GM18507 (cell line): ENCODE data around the gene KANSL3.
"Not testable (repeated sequence)": the region's sequence is repeated elsewhere in the genome, so short reads cannot be mapped to it uniquely, and the experiment has no call there.

Experiments used
- DNase-seq: peaks from one replicate; pipeline ENCODE4 v3.0.0; 2011; ENCODE audit warnings: low read depth; ENCODE audit not compliant: insufficient read length; ENCODE audit errors: extremely low spot score
- FAIRE-seq: peaks from 2 replicates; lab custom pipeline; 2011; peaks lifted over from hg19 to GRCh38; lab: Jason Lieb, UNC

The KANSL3 gene

DNA sequence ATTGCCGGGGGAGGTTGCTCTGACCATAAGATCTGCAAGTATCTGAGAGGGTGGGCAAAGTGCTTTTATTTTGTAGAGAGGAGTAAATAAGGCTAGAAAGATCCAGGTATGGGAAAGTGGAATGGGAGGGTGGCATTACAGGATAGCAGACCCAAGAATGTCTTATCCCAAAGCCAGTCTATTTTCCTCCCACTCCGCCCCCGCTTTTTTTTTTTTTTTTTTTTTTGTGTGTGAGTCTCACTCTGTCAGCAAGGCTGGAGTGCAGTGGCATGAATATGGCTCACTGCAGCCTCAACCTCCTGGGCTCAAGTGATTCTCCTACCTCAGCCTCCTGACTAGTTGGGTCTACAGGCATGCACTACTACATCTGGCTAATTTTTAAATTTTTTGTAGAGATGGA lies 70.0 kb downstream of the KANSL3 start:
- FAIRE-seq = no peak

DNA sequence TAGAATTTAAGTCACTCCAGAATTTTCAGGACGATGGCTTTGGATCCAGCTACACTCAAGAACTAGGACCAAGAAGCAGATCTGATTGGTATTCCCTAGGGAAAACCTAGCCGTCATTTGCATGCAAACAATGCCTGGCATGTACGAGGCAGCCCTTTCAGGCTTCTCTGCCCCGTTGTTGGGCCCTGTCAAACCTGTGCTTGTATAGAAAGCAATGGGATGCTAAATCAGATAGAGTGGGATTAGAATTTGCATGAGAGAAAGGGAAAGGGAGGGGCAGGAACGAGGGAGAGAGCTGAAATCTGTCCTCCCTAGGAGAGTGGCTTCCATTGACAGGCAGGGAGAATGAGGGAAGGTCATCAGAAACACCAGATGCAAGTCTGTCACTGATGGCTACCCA lies 73.0 kb downstream of the KANSL3 start:
- FAIRE-seq = no peak
- DNase-seq = no peak

More for the DNA sequence above, 70.0 kb downstream of the KANSL3 start:
- no peak for DNase-seq

- no peak for DNase-seq
- FAIRE-seq = no peak
These were observed 73.5 kb downstream of the KANSL3 start for GRCh38 chr2:96564563-96564962.

GRCh38 chr2:96564026-96564425 lies 74.1 kb downstream of the KANSL3 start:
- DNase-seq = no peak
- FAIRE-seq = no peak

DNA sequence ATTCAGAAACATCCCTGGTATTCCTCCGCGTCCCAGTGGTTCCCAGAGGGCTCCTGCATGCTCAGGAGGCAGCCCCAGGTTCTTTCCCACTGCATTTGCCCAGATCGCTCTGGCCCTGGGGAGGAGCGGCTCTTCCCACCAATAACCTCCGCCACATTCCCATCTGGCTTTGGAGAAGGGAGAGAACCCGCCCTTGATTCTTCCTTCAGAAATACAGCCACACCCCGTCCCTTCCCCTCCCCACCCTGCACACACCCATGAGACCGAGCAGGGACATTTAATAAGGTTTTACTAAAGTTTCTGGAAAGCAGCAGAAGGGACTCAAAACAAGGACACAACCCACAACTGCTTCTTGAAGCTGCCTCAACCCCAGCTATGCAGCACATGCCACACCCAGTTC lies 79.6 kb downstream of the KANSL3 start:
- DNase-seq = no peak
- FAIRE-seq = no peak

- no peak for FAIRE-seq
- no peak for DNase-seq
These were observed 80.1 kb downstream of the KANSL3 start for GRCh38 chr2:96558061-96558460.

DNA sequence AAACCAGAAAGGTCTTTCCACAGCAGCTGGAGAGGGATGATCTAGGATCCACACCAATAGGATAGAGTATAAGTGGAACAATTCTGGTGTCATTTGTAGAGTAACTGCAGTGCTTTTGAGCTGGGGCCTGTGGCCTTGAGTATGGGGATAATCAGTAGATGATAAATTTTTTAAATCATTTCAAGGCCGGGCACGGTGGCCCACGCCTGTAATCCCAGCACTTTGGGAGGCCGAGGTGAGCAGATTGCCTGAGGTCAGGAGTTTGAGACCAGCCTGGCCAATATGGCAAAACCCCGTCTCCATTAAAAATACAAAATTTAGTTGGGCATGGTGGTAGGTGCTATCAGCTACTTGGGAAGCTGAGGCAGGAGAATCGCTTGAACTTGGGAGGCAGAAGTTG lies 80.7 kb downstream of the KANSL3 start:
- not testable (repeated sequence) for DNase-seq, FAIRE-seq

- FAIRE-seq (no peak), DNase-seq (no peak)
These were observed 81.4 kb downstream of the KANSL3 start for GRCh38 chr2:96556441-96557330.

DNA sequence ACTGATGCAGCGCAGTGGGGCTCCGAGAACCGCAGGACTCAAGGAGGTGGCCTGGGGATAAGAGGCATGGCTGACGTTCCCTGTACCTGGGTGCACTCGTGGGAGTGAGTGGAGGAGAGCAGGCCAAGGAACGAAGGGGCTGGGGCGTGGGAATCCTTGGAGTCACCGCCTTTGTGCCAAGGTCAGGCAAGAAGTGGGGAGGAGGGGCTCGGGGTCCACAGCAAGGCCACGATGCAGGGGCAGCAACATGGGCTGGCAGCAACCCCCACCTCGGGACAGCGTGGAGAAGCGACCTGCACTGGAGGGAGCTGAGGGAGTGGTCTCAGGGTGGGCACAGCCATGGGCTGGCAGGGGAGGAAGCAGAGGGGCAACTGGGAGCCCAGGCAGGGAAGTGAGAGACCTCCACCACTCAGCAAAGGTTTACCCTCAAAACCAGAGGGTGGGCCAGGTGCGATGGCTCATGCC lies 82.9 kb downstream of the KANSL3 start:
- FAIRE-seq (no peak), DNase-seq (no peak)

- peak; percentile 70 for DNase-seq
- FAIRE-seq = peak; percentile 80
These were observed 83.6 kb downstream of the KANSL3 start for GRCh38 chr2:96554293-96555145.

GRCh38 chr2:96553957-96554292 lies 84.2 kb downstream of the KANSL3 start:
- FAIRE-seq, DNase-seq: not testable (repeated sequence)

DNA sequence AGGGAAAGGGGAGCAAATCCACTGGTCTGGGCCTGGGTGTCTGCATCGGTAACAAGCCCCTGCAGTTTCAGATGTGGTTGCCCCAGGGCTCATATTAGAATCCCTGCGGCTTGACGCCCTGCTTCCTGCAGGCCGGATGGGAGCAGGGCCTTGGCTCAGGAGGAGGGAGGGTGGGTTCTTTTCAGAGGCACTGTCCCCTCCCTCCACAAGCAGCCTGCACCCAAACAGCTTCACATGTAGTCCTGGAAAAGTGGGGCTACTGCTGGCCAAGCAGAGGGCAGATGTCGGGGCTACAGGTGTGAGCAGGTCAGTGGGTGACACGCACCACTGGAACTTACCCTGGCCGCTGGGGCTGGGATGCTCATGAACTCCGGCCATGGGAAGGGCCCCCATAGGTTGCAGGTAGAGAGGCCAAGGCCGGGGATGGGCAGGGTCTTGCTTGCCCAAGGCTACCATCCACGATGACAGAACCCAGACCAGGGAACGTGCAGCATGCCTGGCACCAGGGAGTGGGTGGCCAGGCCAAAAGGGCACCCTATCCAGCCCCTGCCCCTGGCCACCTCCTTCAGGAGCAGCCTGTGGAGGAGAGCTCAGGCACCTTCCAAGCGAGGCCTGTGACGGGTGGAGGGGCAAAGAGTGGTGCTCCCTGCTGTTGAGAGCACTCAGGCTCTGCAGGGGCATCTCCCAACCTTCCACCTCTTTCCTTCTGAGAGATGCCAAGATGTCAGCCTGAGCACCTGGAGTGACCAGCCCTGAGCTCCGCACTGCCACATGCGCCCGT lies 84.7 kb downstream of the KANSL3 start:
- no peak for DNase-seq

DNA sequence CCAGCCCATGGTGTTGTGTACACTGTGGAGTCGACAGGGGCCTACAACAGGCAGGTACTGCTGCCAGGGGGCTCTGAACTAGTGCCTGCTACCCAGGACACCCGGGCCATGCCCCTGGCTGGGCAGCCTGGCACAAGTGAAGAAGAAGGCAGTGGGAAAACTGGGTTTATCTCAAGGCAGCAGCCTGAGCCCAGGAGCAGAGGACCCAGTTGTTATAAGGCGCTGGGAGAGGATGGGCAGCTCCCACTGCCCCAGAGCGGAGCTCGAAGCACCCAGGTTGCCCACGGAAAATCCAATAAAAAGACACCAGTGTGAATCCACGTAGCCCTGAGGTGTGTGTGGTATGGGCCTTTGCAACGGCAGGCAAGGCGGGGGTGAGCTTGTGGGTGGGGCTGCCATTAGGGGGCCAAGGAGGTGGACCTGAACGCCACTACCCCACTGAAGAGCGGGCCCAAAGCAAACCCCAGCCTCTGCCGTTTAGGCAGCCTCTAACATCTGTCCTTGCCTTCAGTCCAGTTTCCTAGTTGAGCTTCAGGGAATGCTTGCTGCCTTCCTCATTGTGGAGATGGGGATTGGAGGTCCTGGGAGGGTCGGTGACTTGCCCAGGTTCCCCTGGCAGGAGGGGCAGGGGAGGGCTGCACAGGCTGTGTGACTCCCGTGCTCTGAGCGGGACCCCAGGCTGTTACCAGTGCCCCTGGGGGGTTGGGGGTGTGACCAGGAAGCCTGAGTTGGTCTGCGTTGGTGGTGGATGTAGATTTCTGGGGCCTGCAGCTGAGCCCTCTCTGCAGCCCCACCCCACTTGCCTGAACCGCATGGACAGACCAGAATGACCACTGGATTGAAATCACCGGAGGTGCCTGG lies 85.6 kb downstream of the KANSL3 start:
- DNase-seq (no peak), FAIRE-seq (no peak)

More for the DNA sequence above, 84.7 kb downstream of the KANSL3 start:
- no peak for FAIRE-seq

DNA sequence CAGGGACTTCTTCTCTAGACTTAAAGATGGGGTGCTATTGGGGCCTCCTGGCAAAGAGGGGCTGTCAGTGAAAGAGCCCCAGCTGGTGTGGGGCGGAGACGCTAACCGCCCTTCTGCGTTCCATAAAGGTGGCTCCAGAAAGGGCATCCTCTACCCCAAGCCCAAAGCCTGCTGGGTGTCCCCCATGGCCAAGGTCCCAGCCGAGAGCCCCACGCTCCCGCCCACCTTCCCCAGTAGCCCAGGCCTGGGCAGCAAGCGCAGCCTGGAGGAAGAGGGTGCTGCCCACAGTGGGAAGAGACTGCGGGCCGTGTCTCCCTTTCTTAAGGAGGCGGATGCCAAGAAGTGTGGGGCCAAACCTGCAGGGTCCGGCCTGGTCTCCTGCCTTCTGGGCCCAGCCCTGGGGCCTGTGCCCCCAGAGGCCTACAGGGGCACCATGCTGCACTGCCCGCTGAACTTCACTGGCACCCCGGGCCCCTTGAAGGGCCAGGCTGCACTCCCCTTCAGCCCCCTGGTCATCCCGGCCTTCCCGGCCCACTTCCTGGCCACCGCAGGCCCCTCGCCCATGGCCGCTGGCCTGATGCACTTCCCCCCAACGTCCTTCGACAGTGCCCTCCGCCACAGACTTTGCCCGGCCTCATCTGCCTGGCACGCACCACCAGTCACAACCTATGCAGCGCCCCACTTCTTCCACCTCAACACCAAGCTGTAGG lies 86.4 kb downstream of the KANSL3 start:
- no peak for DNase-seq
- FAIRE-seq = no peak

DNA sequence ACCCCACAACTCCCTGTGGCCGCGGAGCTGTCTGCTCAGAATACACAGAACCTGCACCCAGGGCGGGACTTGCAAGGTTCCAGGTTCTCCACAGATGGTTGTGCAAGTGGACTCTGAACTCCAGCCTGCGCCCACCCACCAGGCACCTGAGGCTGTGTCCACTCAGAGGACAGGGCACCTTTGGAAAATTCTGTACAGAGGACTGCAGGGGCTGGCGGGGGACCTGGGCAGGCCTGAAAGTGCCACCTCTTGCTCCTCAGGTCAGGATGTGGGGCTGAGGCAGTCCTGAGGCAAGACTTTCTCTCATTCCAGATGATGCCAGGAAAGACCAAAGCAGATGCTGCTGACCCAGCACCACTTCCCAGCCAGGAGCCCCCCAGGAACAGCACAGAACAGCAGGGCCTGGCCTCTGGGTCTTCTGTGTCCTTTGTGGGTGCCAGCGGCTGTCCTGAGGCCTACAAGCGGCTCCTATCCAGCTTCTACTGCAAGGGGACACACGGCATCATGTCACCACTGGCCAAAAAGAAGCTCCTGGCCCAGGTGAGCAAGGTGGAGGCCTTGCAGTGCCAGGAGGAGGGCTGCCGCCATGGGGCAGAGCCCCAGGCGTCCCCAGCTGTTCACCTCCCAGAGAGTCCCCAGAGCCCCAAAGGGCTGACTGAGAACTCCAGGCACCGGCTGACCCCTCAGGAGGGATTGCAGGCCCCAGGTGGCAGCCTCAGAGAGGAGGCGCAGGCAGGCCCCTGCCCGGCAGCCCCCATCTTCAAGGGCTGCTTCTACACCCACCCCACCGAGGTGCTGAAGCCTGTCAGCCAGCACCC lies 87.1 kb downstream of the KANSL3 start:
- DNase-seq = no peak
- no peak for FAIRE-seq

- DNase-seq = no peak
- FAIRE-seq = no peak
These were observed 87.9 kb downstream of the KANSL3 start for GRCh38 chr2:96549967-96550786.

GRCh38 chr2:96549466-96549785 lies 88.7 kb downstream of the KANSL3 start:
- DNase-seq (no peak), FAIRE-seq (no peak)
